CD4-positive, alpha-beta memory T cell (primary cell): Measurements from ENCODE around the gene C4B. TPM values are rescaled to one million over a fixed set of nuclear protein-coding genes. Genes with fewer than 3 reads are reported as not detected.
"Not testable (repeated sequence)": the region's sequence is repeated elsewhere in the genome, so short reads cannot be mapped to it uniquely, and the experiment has no call there.

ENCODE experiments used
- CTCF ChIA-PET: fragments of 350-600 bp; sonication (Branson Sonifier 250); formaldehyde crosslinking; loops from one replicate; lab custom pipeline; 2021; ENCODE audit warnings: inconsistent platforms; ENCODE audit not compliant: partially characterized antibody; lab: Charles Lee
- POLR2A ChIA-PET: fragments of 350-600 bp; sonication (Branson Sonifier 250); formaldehyde crosslinking; loops from one replicate; lab custom pipeline; 2021; ENCODE audit not compliant: partially characterized antibody; lab: Charles Lee
- DNase-seq, 5 donors: peaks; one replicate each; pipeline versions ENCODE4 v3.0.0 to v3.0.0-alpha.2; 2020 to 2022; ENCODE audit warnings: mixed read lengths in 1 of 5
- H3K27ac ChIP-seq: one replicate; pipeline ENCODE4 v1.7.0; 2013; ENCODE audit warnings: low read depth, low read length
- H3K27me3 ChIP-seq: 2 replicates; pipeline ENCODE4 v1.7.0; 2013; ENCODE audit warnings: mild to moderate bottlenecking, low read length, moderate library complexity; ENCODE audit not compliant: insufficient read depth
- H3K36me3 ChIP-seq: 2 replicates; pipeline ENCODE4 v1.7.0; 2013; ENCODE audit warnings: mild to moderate bottlenecking, low read length, moderate library complexity; ENCODE audit not compliant: insufficient read depth
- H3K4me1 ChIP-seq: 2 replicates; pipeline ENCODE4 v1.7.0; 2013; ENCODE audit warnings: mild to moderate bottlenecking, low read length, moderate library complexity; ENCODE audit not compliant: insufficient read depth
- H3K4me3 ChIP-seq, 2 donors: one replicate each; pipeline ENCODE4 v1.7.0; 2013; ENCODE audit warnings: low read length in 2 of 2, mild to moderate bottlenecking in 1 of 2
- H3K9me3 ChIP-seq, 2 donors: one replicate each; pipeline ENCODE4 v1.7.0; 2013; ENCODE audit warnings: low read length in 2 of 2, control low read depth in 1 of 2; ENCODE audit not compliant: control insufficient read depth in 1 of 2
- H3K27ac Mint-ChIP-seq, 7 donors: one replicate each; pipeline ENCODE4 v1.8.0; 2020 to 2021; ENCODE audit warnings: mixed read lengths in 7 of 7, mild to moderate bottlenecking in 6 of 7, inconsistent platforms in 3 of 7, moderate library complexity in 3 of 7
- H3K27me3 Mint-ChIP-seq, 2 donors: one replicate each; pipeline ENCODE4 v1.8.0; 2020 to 2021; ENCODE audit warnings: mixed read lengths in 2 of 2
- H3K36me3 Mint-ChIP-seq, 2 donors: one replicate each; pipeline ENCODE4 v1.8.0; 2020 to 2021; ENCODE audit warnings: mixed read lengths in 2 of 2, inconsistent platforms in 1 of 2, mild to moderate bottlenecking in 1 of 2
- H3K4me1 Mint-ChIP-seq, 4 donors: one replicate each; pipeline ENCODE4 v1.8.0; 2020 to 2021; ENCODE audit warnings: mixed read lengths in 4 of 4, mild to moderate bottlenecking in 1 of 4
- H3K4me3 Mint-ChIP-seq, 8 donors: one replicate each; pipeline ENCODE4 v1.8.0; 2020 to 2021; ENCODE audit warnings: mixed read lengths in 8 of 8, mild to moderate bottlenecking in 7 of 8, moderate library complexity in 6 of 8, inconsistent platforms in 3 of 8
- H3K9me3 Mint-ChIP-seq, 8 donors: one replicate each; pipeline ENCODE4 v1.8.0; 2020 to 2021; ENCODE audit warnings: mixed read lengths in 8 of 8, mild to moderate bottlenecking in 5 of 8, inconsistent platforms in 3 of 8, moderate library complexity in 1 of 8
- intact Hi-C: fragments of 100-400 bp; cut with micrococcal nuclease; formaldehyde crosslinking; loops from one replicate; pipeline ENCODE4 v1.15.1; 2023
- polyA plus RNA-seq, 2 donors: library from polyadenylated mRNA; unstranded; fragments of 300-500 nt; fragmentation: Illumina TruSeq; gene quantifications; one replicate each; pipeline ENCODE4 v1.2.3, GENCODE V29; 2021
- total RNA-seq, 2 experiments: library from RNA; stranded (reverse); gene quantifications; one replicate each; pipeline ENCODE4 v1.2.3, GENCODE V29; 2021

C4B gene
- total and polyA plus RNA-seq, 4 experiments from 2014 or later: 0.36 to 5.8 (median 5.0) TPM; not detected in 1

- H3K36me3 Mint-ChIP-seq, DNase-seq, POLR2A ChIA-PET, H3K9me3 ChIP-seq, H3K27ac Mint-ChIP-seq, H3K9me3 Mint-ChIP-seq, H3K36me3 ChIP-seq, H3K27ac ChIP-seq, CTCF ChIA-PET, H3K27me3 ChIP-seq, H3K4me3 Mint-ChIP-seq, H3K4me3 ChIP-seq, intact Hi-C loops, H3K27me3 Mint-ChIP-seq: not testable (repeated sequence)
- peaks cover 14% of the 10 kb centered on the region for H3K4me1 ChIP-seq
- peaks cover 4 to 11% (median 6%) of the 10 kb centered on the region in 4 donors for H3K4me1 Mint-ChIP-seq
Measured at GRCh38 chr6:31980998-31981397, 33.6 kb upstream of the C4B start.

DNA sequence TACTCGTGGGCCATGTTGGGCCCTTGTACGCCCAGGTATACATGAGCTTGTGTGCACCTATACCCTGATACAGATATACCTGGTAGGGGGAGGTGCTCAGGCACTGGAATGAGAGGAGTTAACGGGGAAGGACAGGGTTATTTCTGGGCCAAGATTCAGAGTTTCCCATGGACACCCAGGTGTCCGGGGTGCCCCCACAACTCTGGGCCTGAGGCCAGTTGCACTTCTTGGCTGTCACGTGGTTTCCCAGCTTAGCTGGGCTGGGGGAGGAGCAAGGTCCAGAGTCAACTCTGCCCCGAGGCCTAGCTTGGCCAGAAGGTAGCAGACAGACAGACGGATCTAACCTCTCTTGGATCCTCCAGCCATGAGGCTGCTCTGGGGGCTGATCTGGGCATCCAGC lies 32.9 kb upstream of the C4B start, which contains the start of gene C4A:
C4A (plus strand) TSS at position 314 of the 400 bp plus-strand sequence; CDS start at position 365, 51 bp downstream.
- DNase-seq, H3K4me3 Mint-ChIP-seq, intact Hi-C loops, H3K27ac Mint-ChIP-seq, H3K27me3 Mint-ChIP-seq, H3K27me3 ChIP-seq, H3K36me3 ChIP-seq, POLR2A ChIA-PET, H3K9me3 Mint-ChIP-seq, H3K36me3 Mint-ChIP-seq, H3K27ac ChIP-seq, H3K9me3 ChIP-seq, H3K4me3 ChIP-seq, CTCF ChIA-PET: not testable (repeated sequence)
- H3K4me1 ChIP-seq: peaks cover 14% of the 10 kb centered on the region
- H3K4me1 Mint-ChIP-seq: peaks cover 4 to 11% (median 6%) of the 10 kb centered on the region in 4 donors

- H3K4me1 Mint-ChIP-seq, POLR2A ChIA-PET: not testable (repeated sequence)
Measured at GRCh38 chr6:31989363-31989762, 25.2 kb upstream of the C4B start.

DNA sequence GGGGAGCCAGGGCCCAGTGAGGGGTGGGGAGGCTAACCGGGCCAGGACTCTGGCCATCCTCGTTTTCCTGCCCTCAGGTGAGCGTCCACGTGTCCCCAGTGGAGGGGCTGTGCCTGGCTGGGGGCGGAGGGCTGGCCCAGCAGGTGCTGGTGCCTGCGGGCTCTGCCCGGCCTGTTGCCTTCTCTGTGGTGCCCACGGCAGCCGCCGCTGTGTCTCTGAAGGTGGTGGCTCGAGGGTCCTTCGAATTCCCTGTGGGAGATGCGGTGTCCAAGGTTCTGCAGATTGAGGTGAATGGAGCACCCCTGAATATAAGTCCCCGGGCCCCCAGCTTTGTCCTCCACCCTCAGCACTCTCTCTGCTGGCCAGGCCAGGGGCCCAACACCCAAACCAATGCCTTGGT lies 20.2 kb upstream of the C4B start:
- H3K4me3 Mint-ChIP-seq, H3K36me3 ChIP-seq, H3K27ac Mint-ChIP-seq, intact Hi-C loops, H3K36me3 Mint-ChIP-seq, H3K4me1 Mint-ChIP-seq, H3K9me3 ChIP-seq, H3K4me3 ChIP-seq, H3K27me3 ChIP-seq, CTCF ChIA-PET, H3K27me3 Mint-ChIP-seq, POLR2A ChIA-PET, H3K27ac ChIP-seq, DNase-seq, H3K9me3 Mint-ChIP-seq, H3K4me1 ChIP-seq: not testable (repeated sequence)

More at GRCh38 chr6:31989363-31989762, 25.2 kb upstream of the C4B start:
- H3K4me3 ChIP-seq, H3K27ac Mint-ChIP-seq, DNase-seq, H3K9me3 ChIP-seq, H3K4me3 Mint-ChIP-seq, CTCF ChIA-PET, H3K36me3 ChIP-seq, H3K4me1 ChIP-seq, H3K27me3 ChIP-seq, H3K27me3 Mint-ChIP-seq, H3K27ac ChIP-seq, H3K9me3 Mint-ChIP-seq, H3K36me3 Mint-ChIP-seq, intact Hi-C loops: not testable (repeated sequence)

DNA sequence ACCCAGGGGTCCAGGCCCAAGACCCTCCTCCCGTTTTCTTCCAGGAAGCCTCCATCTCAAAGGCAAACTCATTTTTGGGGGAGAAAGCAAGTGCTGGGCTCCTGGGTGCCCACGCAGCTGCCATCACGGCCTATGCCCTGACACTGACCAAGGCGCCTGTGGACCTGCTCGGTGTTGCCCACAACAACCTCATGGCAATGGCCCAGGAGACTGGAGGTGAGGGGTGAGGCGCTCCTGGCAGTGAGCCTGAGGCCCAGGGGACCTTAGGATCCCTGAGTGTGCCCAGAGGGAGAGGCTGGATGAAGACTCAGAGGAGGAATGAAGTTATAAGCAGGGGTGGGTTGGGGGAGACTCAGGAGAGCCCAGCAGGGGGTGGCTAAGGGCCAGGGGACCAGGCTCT lies 18.2 kb upstream of the C4B start:
- H3K27ac Mint-ChIP-seq, H3K27me3 Mint-ChIP-seq, H3K4me3 ChIP-seq, CTCF ChIA-PET, intact Hi-C loops, H3K36me3 ChIP-seq, H3K9me3 ChIP-seq, POLR2A ChIA-PET, H3K27ac ChIP-seq, DNase-seq, H3K4me1 ChIP-seq, H3K4me3 Mint-ChIP-seq, H3K9me3 Mint-ChIP-seq, H3K4me1 Mint-ChIP-seq, H3K27me3 ChIP-seq, H3K36me3 Mint-ChIP-seq: not testable (repeated sequence)

DNA sequence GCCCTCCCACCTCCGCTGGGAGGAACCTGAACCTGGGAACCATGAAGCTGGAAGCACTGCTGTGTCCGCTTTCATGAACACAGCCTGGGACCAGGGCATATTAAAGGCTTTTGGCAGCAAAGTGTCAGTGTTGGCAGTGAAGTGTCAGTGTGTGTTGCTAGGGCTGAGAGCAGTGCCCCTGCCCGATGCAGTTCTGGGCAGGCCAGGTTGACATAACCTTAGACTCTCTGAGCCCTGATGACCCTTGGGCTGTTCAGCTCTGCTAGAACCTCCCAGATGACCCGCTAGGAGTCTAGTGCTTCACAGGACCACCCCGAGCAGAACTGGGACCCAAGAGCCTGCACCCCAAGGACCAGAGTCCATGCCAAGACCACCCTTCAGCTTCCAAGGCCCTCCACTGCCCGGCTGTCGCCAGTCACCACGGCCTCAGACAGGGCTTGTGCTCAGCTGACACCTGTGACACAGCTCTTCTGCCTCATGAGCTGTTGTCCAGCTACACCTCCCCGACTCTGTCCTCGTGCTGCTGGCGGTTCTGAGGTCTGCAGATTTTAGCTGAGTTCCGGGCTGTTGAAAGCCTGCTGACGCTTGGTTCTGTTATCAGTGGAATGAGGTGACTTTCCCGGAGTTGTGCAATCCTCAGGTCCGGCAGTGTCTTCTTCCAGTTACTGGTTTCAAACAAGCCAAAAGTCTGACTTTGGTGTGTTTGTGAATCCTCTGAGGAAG lies 11.9 kb upstream of the C4B start:
- intact Hi-C loops, H3K27me3 Mint-ChIP-seq, H3K27ac ChIP-seq, H3K36me3 ChIP-seq, H3K9me3 Mint-ChIP-seq, H3K36me3 Mint-ChIP-seq, H3K4me3 ChIP-seq, DNase-seq, H3K27ac Mint-ChIP-seq, POLR2A ChIA-PET, H3K4me1 ChIP-seq, CTCF ChIA-PET, H3K27me3 ChIP-seq, H3K9me3 ChIP-seq, H3K4me3 Mint-ChIP-seq: not testable (repeated sequence)
- H3K4me1 Mint-ChIP-seq: peaks cover 6 to 12% (median 8%) of the 10 kb centered on the region in 4 donors

GRCh38 chr6:32003301-32003700 lies 11.3 kb upstream of the C4B start:
- not testable (repeated sequence) for H3K36me3 Mint-ChIP-seq, H3K9me3 Mint-ChIP-seq

More at GRCh38 chr6:32003301-32003700, 11.3 kb upstream of the C4B start:
- H3K27ac ChIP-seq, intact Hi-C loops, H3K27me3 ChIP-seq, H3K9me3 ChIP-seq, CTCF ChIA-PET, H3K4me1 ChIP-seq, H3K4me3 Mint-ChIP-seq, H3K27me3 Mint-ChIP-seq, H3K27ac Mint-ChIP-seq, H3K36me3 ChIP-seq, DNase-seq, H3K4me3 ChIP-seq, POLR2A ChIA-PET: not testable (repeated sequence)
- H3K4me1 Mint-ChIP-seq: peaks cover 6 to 12% (median 8%) of the 10 kb centered on the region in 4 donors
